Ureter (tissue), 1 donor: ENCODE data around the gene DRD1. TPM values are rescaled to one million over a fixed set of nuclear protein-coding genes. Genes with fewer than 3 reads are reported as not detected.
"Not testable (repeated sequence)": the region's sequence is repeated elsewhere in the genome, so short reads cannot be mapped to it uniquely, and the experiment has no call there.

Experiments
- DNase-seq: peaks from one replicate; pipeline ENCODE4 v3.0.0-alpha.2; 2020; ENCODE audit warnings: low spot score
- total RNA-seq: library from RNA; stranded (reverse); gene quantifications from one replicate; pipeline ENCODE4 v1.2.4, GENCODE V29; 2023
- donor health status: DM: yes; HTN: yes; CAD: no.

DRD1 gene
- total RNA-seq, 1 donor from 2014 or later: 2.9 TPM

DNA sequence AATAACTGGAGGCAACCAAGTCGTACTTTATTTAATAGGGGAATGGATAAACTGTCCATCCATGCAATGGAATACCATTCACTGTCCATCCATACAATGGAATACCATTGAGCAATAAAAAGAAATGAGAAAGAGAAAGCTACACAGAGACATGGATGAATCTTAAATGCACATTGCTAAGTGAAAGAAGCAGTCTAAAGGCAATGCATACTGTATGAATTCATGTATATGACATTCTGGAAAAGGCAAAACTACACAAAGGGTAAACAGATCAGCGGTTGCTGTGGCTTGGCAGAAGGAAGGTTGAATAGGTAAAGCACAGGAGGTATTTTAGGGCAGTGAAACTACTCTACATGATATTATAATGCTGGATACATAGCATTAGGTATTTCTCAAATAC lies 16.2 kb downstream of the DRD1 start:
- DNase-seq: no peak

GRCh38 chr5:175424594-175424993 lies 19.4 kb downstream of the DRD1 start:
- DNase-seq: not testable (repeated sequence)

GRCh38 chr5:175422058-175422457 lies 21.9 kb downstream of the DRD1 start:
- DNase-seq: no peak

DNA sequence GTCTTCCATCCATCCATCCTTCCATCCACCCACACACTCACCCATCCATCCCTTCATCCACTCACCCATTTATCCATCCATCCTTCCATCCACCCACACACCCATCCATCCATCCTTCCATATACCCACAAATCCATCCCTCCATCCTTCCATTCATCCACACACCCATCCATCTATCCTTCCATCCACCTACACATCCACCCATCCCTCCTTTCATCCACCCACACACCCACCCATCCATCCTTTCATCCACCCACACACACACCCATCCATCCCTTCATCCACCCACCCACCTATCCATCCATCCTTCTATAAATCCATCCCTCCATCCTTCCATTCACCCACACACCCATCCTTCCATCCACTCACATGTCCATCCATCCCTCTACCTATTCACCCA lies 23.6 kb downstream of the DRD1 start:
- DNase-seq: no peak

- no peak for DNase-seq
Observed at GRCh38 chr5:175418251-175418650, 25.7 kb downstream of the DRD1 start.

GRCh38 chr5:175417384-175417783 lies 26.6 kb downstream of the DRD1 start:
- DNase-seq: no peak

DNA sequence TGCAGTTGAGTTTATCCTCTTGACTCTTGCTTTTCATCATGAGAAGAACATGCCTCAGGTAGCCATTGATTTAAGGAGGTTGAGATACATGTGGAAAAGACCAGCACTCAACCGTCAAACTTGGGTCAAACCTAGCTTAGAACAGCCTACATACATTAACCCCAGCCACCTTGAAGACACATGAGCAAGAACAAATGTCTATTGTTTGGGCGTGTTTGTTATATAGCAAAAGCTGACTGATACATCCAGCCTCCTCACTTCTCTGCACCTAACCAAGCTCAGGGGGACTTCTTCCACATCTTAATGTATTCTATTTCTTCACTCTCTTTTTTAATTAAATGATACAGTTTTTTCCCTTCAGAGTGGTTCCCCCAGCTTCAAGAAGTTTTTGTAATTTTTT lies 28.7 kb downstream of the DRD1 start:
- DNase-seq: no peak

DNA sequence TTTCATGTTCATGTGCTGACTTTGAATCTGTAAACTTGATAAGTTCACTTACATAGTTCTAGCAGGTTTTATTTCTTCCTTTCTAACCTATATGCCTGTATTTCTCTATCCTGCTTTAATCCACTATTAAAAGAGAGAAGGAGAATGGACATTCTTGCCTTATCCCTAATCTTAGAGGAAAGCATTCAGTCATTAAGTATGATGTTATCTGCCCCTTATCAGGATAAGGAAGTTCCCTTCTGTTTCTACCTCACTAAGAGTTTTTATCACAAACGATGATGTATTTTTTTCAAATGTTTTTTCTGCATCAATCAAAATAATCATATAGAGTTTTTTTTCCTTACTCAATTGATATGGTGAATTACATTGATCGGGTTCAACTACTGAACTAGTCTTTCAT lies 33.1 kb downstream of the DRD1 start:
- DNase-seq: no peak

GRCh38 chr5:175406300-175406699 lies 37.7 kb downstream of the DRD1 start:
- no peak for DNase-seq

DNA sequence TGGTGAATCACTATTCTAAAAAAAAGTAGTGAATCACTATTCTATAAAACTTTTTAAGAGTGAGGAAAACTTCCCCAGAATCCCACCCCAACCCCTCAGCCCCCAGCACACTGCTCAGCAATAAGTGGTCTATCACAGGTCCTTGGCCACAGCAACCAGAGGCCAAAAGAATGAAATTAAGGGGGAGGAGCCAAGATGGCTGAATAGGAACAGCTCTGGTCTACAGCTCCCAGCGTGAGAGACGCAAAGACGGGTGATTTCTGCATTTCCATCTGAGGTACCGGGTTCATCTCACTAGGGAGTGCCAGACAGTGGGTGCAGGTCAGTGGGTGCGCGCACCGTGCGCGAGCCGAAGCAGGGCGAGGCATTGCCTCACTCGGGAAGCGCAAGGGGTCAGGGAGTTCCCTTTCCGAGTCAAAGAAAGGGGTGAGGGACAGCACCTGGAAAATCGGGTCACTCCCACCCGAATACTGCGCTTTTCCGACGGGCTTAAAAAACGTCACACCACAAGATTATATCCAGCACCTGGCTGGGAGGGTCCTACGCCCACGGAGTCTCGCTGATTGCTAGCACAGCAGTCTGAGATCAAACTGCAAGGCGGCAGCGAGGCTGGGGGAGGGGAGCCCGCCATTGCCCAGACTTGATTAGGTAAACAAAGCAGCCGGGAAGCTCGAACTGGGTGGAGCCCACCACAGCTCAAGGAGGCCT lies 46.2 kb downstream of the DRD1 start:
- not testable (repeated sequence) for DNase-seq

DNA sequence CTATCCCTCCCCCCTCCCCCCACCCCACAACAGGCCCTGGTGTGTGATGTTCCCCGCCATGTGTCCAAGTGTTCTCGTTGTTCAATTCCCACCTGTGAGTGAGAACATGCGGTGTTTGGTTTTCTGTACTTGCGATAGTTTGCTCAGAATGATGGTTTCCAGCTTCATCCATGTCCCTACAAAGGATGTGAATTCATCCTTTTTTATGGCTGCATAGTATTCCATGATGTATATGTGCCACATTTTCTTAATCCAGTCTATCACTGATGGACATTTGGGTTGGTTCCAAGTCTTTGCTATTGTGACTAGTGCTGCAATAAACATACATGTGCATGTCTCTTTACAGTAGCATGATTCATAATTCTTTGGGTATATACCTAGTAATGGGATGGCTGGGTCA lies 48.6 kb downstream of the DRD1 start:
- DNase-seq: not testable (repeated sequence)

GRCh38 chr5:175394601-175395000 lies 49.4 kb downstream of the DRD1 start:
- DNase-seq: no peak

- DNase-seq: no peak
Observed at GRCh38 chr5:175393897-175394296, 50.1 kb downstream of the DRD1 start.

- no peak for DNase-seq
Observed at GRCh38 chr5:175392236-175392635, 51.7 kb downstream of the DRD1 start.

GRCh38 chr5:175390352-175391083 lies 53.5 kb downstream of the DRD1 start:
- DNase-seq: no peak

Other genes with a start within 250 kb of the DRD1 start
- 36.4 TPM for gene SFXN1, start 34.4 kb upstream of the DRD1 start, total RNA-seq
- gene HRH2, start 213.9 kb upstream of the DRD1 start, total RNA-seq: 5.7 TPM